Measurements from ENCODE around the gene MAP2K5.

The MAP2K5 gene

DNA sequence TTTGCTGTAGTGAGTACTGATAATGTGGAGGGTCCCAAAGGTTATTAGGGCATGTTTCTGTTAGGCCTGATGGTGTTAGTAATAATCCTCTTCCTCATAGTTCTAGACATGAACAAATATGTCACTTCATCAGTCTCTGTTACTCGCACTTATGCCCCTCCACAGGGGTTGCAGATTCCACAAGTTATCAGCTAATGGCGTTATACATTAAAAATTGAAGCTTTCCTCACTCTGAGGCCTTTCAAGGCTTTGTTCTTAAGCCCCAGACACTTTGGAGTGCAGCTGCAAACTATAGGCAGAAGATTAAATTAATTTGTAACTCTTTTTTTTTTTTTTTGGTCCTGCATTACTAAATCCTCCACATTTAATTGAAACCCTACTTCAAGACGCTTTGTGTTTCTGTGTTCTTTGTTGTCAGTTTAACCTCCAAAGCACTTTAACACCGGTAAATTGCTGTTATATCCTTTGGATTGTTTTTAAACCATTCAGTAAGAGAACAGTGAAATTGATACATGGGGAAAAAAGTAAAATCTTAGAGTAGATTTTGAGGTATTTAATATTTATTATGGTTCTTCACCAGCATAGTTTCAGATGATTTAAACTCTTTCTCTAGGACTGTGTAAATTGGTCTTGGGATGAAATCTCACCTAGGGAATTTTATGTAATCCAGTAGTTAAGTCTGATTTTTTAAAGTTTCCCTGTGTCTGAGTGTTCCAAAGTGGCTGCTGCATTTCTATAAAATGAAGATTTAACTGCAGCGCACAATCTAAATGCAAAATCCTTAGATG lies 179.7 kb downstream of the MAP2K5 start:
- Histone ChIP-seq H3K36me3 (ENCODE audit: control insufficient read depth, insufficient read depth, low read length) (no peaks in the 10 kb centered on the region), H3K9ac (ENCODE audit: low read depth, low read length) (no peak overlapping the region), H3K27ac (ENCODE audit: low read depth, low read length) (no peak overlapping the region), H3K9me3 (ENCODE audit: control insufficient read depth, insufficient read depth, low read length) (no peaks in the 10 kb centered on the region), H3K4me1 (ENCODE audit: control insufficient read depth, insufficient read depth, low read length) (peaks cover 4% of the 10 kb centered on the region; the same call in 1 of the 2 replicates), H3K27me3 (ENCODE audit: control insufficient read depth, insufficient read depth, low read length) (no peaks in the 10 kb centered on the region), H3K4me3 (ENCODE audit: low read depth, low read length) (no peak overlapping the region)

DNA sequence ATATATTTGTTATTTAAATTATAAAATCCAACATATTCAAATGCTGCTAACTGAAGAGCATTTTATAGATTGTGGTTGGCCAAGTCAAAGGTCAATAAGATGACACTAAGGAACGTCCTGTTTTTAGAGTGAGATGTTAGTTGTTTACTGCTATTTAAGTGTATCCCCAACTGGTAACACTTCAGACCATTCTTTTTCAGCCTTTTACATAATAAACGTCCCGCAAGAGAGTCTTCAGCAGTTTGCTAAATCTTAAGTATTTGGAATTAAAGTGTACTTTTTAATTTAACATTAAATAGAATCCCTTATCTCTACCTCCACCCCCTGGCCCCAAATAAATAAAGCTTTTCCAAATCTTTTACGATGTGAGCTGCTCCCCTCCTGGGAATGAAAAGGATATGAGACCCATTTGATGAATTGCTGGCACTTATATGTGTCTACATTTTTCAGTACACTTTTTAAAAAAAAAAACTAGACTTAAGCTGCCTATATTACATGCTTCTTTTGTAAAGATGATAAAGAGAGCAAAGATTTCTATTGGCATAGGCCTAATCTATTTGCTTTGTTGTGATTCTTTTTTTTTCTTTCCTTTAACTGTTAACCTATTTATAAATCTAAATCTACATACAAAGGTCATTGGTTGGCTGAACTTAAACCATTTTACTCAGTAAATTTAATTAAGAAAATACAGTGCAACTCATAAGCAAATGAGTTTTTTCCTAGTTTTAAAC lies 181.0 kb downstream of the MAP2K5 start:
- no peaks in the 10 kb centered on the region for H3K36me3 ChIP-seq (ENCODE audit: control insufficient read depth, insufficient read depth, low read length)
- no peak overlapping the region for H3K4me3 ChIP-seq (ENCODE audit: low read depth, low read length)
- H3K4me1 ChIP-seq (ENCODE audit: control insufficient read depth, insufficient read depth, low read length) = peaks cover 6% of the 10 kb centered on the region
- no peaks in the 10 kb centered on the region for H3K9me3 ChIP-seq (ENCODE audit: control insufficient read depth, insufficient read depth, low read length)
- no peak overlapping the region for H3K27ac ChIP-seq (ENCODE audit: low read depth, low read length)
- no peaks in the 10 kb centered on the region for H3K27me3 ChIP-seq (ENCODE audit: control insufficient read depth, insufficient read depth, low read length)
- no peak overlapping the region for H3K9ac ChIP-seq (ENCODE audit: low read depth, low read length)

DNA sequence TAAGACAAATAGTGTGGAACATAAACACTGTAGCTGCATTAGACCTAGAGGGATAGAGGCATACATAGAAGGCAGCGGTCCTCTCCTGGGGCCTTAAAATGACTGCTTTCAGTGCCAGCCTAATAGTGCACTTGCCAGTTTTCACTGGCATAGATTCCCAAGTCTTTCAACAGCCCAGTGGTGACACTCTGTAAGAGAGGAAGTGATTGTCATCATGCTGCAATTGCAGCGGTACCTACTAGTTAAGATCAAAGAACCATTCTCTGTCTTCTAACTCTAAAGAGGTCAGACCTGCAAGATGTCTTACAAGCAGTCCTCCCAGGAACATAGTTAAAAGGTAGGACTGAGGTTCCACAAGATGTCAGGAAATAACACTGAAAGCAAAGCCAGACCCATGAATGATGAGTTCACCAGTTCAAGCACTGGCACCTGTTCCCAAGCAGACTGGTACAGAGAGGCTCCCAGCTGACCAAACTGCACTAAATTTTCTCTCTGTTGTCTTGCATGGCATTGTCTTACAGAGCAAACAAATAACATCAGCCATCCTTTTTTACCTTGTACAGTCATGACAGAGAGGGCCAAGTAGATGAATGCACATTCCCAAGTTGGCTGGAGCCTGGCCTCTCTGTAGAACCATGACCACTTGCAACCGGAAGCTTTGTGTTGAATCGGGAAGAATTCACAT lies 182.3 kb downstream of the MAP2K5 start:
- Histone ChIP-seq H3K9me3 (ENCODE audit: control insufficient read depth, insufficient read depth, low read length) (no peaks in the 10 kb centered on the region), H3K36me3 (ENCODE audit: control insufficient read depth, insufficient read depth, low read length) (no peaks in the 10 kb centered on the region), H3K27ac (ENCODE audit: low read depth, low read length) (no peak overlapping the region), H3K27me3 (ENCODE audit: control insufficient read depth, insufficient read depth, low read length) (no peaks in the 10 kb centered on the region), H3K4me1 (ENCODE audit: control insufficient read depth, insufficient read depth, low read length) (peaks cover 9% of the 10 kb centered on the region), H3K9ac (ENCODE audit: low read depth, low read length) (no peak overlapping the region), H3K4me3 (ENCODE audit: low read depth, low read length) (no peak overlapping the region)

DNA sequence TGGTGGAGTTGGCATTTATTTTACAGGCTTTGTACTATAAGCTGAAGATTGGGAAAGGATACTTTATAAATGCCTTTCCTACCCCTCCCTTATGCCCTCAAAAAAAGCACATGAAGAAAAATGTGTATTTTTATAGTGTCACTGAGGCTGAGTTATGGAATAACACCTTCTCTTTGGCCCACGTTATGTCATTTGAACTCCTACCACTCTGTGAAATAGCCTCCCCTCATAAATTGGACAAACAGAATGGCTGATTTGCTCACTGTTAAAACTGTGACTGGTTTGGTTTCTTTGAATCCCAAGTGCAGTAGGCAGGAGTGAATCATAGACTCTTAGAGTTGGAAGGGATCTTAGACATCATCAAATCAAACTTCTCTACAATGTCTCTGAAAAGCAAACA lies 187.6 kb downstream of the MAP2K5 start:
- Histone ChIP-seq H3K9ac (ENCODE audit: low read depth, low read length) (no peak overlapping the region), H3K9me3 (ENCODE audit: control insufficient read depth, insufficient read depth, low read length) (no peaks in the 10 kb centered on the region), H3K36me3 (ENCODE audit: control insufficient read depth, insufficient read depth, low read length) (no peaks in the 10 kb centered on the region), H3K4me1 (ENCODE audit: control insufficient read depth, insufficient read depth, low read length) (peaks cover 51% of the 10 kb centered on the region), H3K27ac (ENCODE audit: low read depth, low read length) (no peak overlapping the region), H3K4me3 (ENCODE audit: low read depth, low read length) (no peak overlapping the region), H3K27me3 (ENCODE audit: control insufficient read depth, insufficient read depth, low read length) (no peaks in the 10 kb centered on the region)

DNA sequence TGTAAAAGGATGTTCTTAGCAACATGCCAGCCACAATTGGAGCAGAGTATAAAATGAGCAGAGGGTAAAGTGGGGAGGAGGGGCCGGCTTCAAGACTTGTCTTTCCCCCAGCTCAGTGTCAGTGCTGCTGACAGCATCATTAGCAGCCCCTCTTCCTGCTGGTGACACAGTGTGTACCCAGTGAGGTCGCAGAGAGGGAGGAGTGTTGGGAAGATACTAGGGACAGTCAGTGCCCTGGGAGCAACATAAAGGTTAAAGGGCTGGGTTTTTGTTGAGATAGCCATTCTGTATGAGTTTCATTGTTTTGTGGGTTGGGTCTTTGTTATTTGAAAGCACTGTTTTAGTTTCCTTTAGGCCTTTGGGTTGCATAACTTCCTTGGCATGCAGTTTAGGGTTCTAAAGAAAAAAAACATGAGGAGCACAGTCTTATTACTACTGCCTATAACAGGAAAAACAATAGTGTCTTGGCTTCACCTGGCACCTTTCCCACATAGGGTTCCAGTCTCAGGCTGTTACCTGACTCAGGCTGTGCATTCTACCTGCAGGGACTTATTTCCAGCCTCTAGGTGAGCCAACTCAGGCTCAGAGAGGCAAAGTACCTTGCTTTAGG lies 188.7 kb downstream of the MAP2K5 start:
- Histone ChIP-seq H3K36me3 (ENCODE audit: control insufficient read depth, insufficient read depth, low read length) (no peaks in the 10 kb centered on the region), H3K9me3 (ENCODE audit: control insufficient read depth, insufficient read depth, low read length) (no peaks in the 10 kb centered on the region), H3K4me3 (ENCODE audit: low read depth, low read length) (no peak overlapping the region)

GRCh38 chr15:67732164-67732563 lies 189.7 kb downstream of the MAP2K5 start:
- H3K4me1 ChIP-seq (ENCODE audit: control insufficient read depth, insufficient read depth, low read length) = peaks cover 52% of the 10 kb centered on the region

More for the DNA sequence above, 188.7 kb downstream of the MAP2K5 start:
- peaks cover 52% of the 10 kb centered on the region for H3K4me1 ChIP-seq (ENCODE audit: control insufficient read depth, insufficient read depth, low read length)
- H3K9ac ChIP-seq (ENCODE audit: low read depth, low read length) = no peak overlapping the region
- no peaks in the 10 kb centered on the region for H3K27me3 ChIP-seq (ENCODE audit: control insufficient read depth, insufficient read depth, low read length)
- H3K27ac ChIP-seq (ENCODE audit: low read depth, low read length) = peak overlapping the region; percentile 31

DNA sequence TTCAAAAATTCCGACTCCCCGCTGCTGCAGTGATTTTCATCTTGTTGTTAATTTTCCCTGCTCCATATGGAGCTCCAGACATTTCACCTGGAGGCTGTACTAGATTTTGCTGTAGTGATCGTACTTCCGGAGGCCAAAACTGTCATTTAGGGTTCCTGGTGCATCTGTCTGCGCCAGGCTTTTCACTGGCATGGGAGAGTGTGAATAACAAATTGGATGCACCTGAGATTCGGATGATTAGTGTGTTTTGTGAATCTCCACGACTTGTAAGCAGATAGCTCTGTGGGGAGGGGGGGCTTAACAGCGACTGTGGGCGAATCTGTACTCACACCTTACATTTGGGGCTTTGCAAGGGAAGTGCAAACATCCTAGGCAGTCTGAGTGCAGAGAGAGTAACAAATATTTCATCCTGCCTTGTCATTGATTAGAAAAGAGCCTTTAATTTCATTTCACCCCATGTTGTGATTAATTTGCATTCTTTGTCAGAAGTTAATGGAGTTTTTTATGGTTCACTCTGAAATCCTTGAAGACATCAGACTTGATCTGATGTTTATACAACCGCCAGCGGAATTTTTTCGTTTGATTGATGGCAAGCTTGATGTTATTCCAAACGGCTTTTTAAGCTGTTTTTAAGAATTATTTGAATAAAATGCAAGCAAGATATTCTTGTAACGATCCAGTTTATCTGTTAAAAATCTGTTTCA lies 190.3 kb downstream of the MAP2K5 start:
- H3K27ac ChIP-seq (ENCODE audit: low read depth, low read length) = no peak overlapping the region
- H3K4me3 ChIP-seq (ENCODE audit: low read depth, low read length) = no peak overlapping the region
- H3K4me1 ChIP-seq (ENCODE audit: control insufficient read depth, insufficient read depth, low read length) = peaks cover 52% of the 10 kb centered on the region
- H3K27me3 ChIP-seq (ENCODE audit: control insufficient read depth, insufficient read depth, low read length) = no peaks in the 10 kb centered on the region
- H3K9ac ChIP-seq (ENCODE audit: low read depth, low read length) = no peak overlapping the region
- no peaks in the 10 kb centered on the region for H3K36me3 ChIP-seq (ENCODE audit: control insufficient read depth, insufficient read depth, low read length)
- no peaks in the 10 kb centered on the region for H3K9me3 ChIP-seq (ENCODE audit: control insufficient read depth, insufficient read depth, low read length)

More at GRCh38 chr15:67732164-67732563, 189.7 kb downstream of the MAP2K5 start:
- Histone ChIP-seq H3K9me3 (ENCODE audit: control insufficient read depth, insufficient read depth, low read length) (no peaks in the 10 kb centered on the region), H3K4me3 (ENCODE audit: low read depth, low read length) (no peak overlapping the region), H3K27me3 (ENCODE audit: control insufficient read depth, insufficient read depth, low read length) (no peaks in the 10 kb centered on the region), H3K9ac (ENCODE audit: low read depth, low read length) (no peak overlapping the region), H3K36me3 (ENCODE audit: control insufficient read depth, insufficient read depth, low read length) (no peaks in the 10 kb centered on the region), H3K27ac (ENCODE audit: low read depth, low read length) (no peak overlapping the region)

GRCh38 chr15:67735896-67736295 lies 193.4 kb downstream of the MAP2K5 start:
- Histone ChIP-seq H3K4me1 (ENCODE audit: control insufficient read depth, insufficient read depth, low read length) (peaks cover 41% of the 10 kb centered on the region), H3K9me3 (ENCODE audit: control insufficient read depth, insufficient read depth, low read length) (no peaks in the 10 kb centered on the region)

GRCh38 chr15:67736810-67737209 lies 194.3 kb downstream of the MAP2K5 start:
- Histone ChIP-seq H3K9me3 (ENCODE audit: control insufficient read depth, insufficient read depth, low read length) (no peaks in the 10 kb centered on the region), H3K36me3 (ENCODE audit: control insufficient read depth, insufficient read depth, low read length) (no peaks in the 10 kb centered on the region), H3K4me1 (ENCODE audit: control insufficient read depth, insufficient read depth, low read length) (peaks cover 32% of the 10 kb centered on the region), H3K4me3 (ENCODE audit: low read depth, low read length) (no peak overlapping the region), H3K27ac (ENCODE audit: low read depth, low read length) (no peak overlapping the region), H3K27me3 (ENCODE audit: control insufficient read depth, insufficient read depth, low read length) (no peaks in the 10 kb centered on the region), H3K9ac (ENCODE audit: low read depth, low read length) (no peak overlapping the region)

More at GRCh38 chr15:67735896-67736295, 193.4 kb downstream of the MAP2K5 start:
- Histone ChIP-seq H3K4me3 (ENCODE audit: low read depth, low read length) (no peak overlapping the region), H3K27ac (ENCODE audit: low read depth, low read length) (no peak overlapping the region), H3K9ac (ENCODE audit: low read depth, low read length) (no peak overlapping the region), H3K27me3 (ENCODE audit: control insufficient read depth, insufficient read depth, low read length) (no peaks in the 10 kb centered on the region), H3K36me3 (ENCODE audit: control insufficient read depth, insufficient read depth, low read length) (no peaks in the 10 kb centered on the region)

- Histone ChIP-seq H3K9ac (ENCODE audit: low read depth, low read length) (no peak overlapping the region), H3K27me3 (ENCODE audit: control insufficient read depth, insufficient read depth, low read length) (no peaks in the 10 kb centered on the region), H3K27ac (ENCODE audit: low read depth, low read length) (no peak overlapping the region), H3K4me3 (ENCODE audit: low read depth, low read length) (no peak overlapping the region), H3K4me1 (ENCODE audit: control insufficient read depth, insufficient read depth, low read length) (peaks cover 22% of the 10 kb centered on the region), H3K9me3 (ENCODE audit: control insufficient read depth, insufficient read depth, low read length) (no peaks in the 10 kb centered on the region), H3K36me3 (ENCODE audit: control insufficient read depth, insufficient read depth, low read length) (no peaks in the 10 kb centered on the region)
Observed at GRCh38 chr15:67738056-67738455, 195.6 kb downstream of the MAP2K5 start.

All from HUES48 (cell line).